OCI-LY3 (cell line): ENCODE measurements around the gene CMIP.

Experiments used
- H2AFZ ChIP-seq: fragments of 200-600, 300-600 bp; shearing (Covaris generic); 2 replicates; pipeline ENCODE4 v1.6.0; 2014; ENCODE audit warnings: antibody characterized with exemption, low read depth, low read length
- H3K27ac ChIP-seq: fragments of 200-600, 300-600 bp; sonication (generic); 2 replicates; pipeline ENCODE4 v1.5.1; 2014; ENCODE audit warnings: mild to moderate bottlenecking, low read length, moderate library complexity, mixed read lengths
- H3K27me3 ChIP-seq: fragments of 200-600, 300-600 bp; sonication (generic); 2 replicates; pipeline ENCODE4 v1.6.1; 2014; ENCODE audit warnings: low read depth, low read length, mixed read lengths
- H3K36me3 ChIP-seq: fragments of 200-600, 300-600 bp; sonication (generic); replicated peaks from 2 replicates; pipeline ENCODE3; 2014; ENCODE audit warnings: low read depth, low read length, mixed read lengths
- H3K4me1 ChIP-seq: fragments of 300-600, 200-600 bp; sonication (generic); 2 replicates; pipeline ENCODE4 v1.6.1; 2014; ENCODE audit warnings: low read length, mixed read lengths
- H3K4me2 ChIP-seq: fragments of 200-600, 300-600 bp; sonication (generic); 2 replicates; pipeline ENCODE4 v1.6.1; 2014; ENCODE audit warnings: low read length, mixed read lengths
- H3K4me3 ChIP-seq: fragments of 300-600, 200-600 bp; sonication (generic); 2 replicates; pipeline ENCODE4 v1.5.1; 2014; ENCODE audit warnings: antibody characterized with exemption, mild to moderate bottlenecking, low read length, moderate library complexity
- H3K79me2 ChIP-seq: fragments of 300-600, 200-600 bp; shearing (Covaris generic); 2 replicates; pipeline ENCODE4 v1.6.1; 2014; ENCODE audit warnings: mild to moderate bottlenecking, low read length, mixed read lengths
- H3K9ac ChIP-seq: fragments of 300-600, 200-600 bp; shearing (Covaris generic); 2 replicates; pipeline ENCODE4 v1.6.0; 2014; ENCODE audit warnings: mild to moderate bottlenecking, low read length, moderate library complexity
- H3K9me3 ChIP-seq: fragments of 200-600, 300-600 bp; shearing (Covaris generic); 2 replicates; pipeline ENCODE4 v1.6.1; 2014; ENCODE audit warnings: low read length, mixed read lengths; ENCODE audit not compliant: insufficient read depth
- H4K20me1 ChIP-seq: fragments of 200-600, 300-600 bp; sonication (generic); 2 replicates; pipeline ENCODE4 v1.6.1; 2016; ENCODE audit warnings: low read length, mixed read lengths; ENCODE audit not compliant: insufficient read depth
- EZH2phosphoT487 ChIP-seq: fragments of 200-600 bp; shearing (Covaris generic); IDR thresholded peaks from 2 replicates; pipeline ENCODE4 v1.6.1; 2018; ENCODE audit warnings: antibody characterized with exemption, mixed run types, low read depth
- TF ChIP-seq, protein P1 (sequence below): fragments of 200-600, 300-600 bp; sonication (generic); IDR thresholded peaks from 2 replicates; pipeline ENCODE4 v1.5.1; 2014; ENCODE audit warnings: antibody characterized with exemption, low read length, low read depth

Gene CMIP

DNA sequence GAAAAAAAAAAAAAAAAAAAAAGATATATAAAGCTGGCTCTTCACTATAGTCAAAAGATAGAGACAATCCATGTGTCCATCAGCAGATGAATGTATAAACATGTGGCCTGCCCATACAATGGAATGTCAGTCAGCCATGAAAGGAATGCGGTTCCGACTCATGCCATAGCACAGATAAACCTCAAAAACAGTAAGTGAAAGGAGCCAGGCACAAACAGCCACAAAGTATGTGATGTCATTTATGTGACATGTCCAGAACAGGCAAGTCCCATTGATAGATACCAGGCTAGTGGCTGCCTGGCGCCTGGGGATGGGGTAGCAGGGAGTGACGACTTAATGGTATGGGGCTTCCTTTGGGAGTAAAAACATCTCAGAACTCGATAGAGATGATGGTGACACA, 155.7 kb downstream of the CMIP start:
- H3K4me3 ChIP-seq = no peak overlapping the region
- no peak overlapping the region for H3K27ac ChIP-seq
- no peaks in the 10 kb centered on the region for H3K36me3 ChIP-seq
- H3K27me3 ChIP-seq = no peaks in the 10 kb centered on the region
- peaks cover 35% of the 10 kb centered on the region for H3K79me2 ChIP-seq
- H4K20me1 ChIP-seq = peaks cover 75% of the 10 kb centered on the region
- no peaks in the 10 kb centered on the region for H3K9me3 ChIP-seq
- no peak overlapping the region for H3K4me2 ChIP-seq
- TF ChIP-seq EZH2phosphoT487 = no peak
- no peak overlapping the region for H2AFZ ChIP-seq
- H3K4me1 ChIP-seq = no peaks in the 10 kb centered on the region
- no peak overlapping the region for H3K9ac ChIP-seq

DNA sequence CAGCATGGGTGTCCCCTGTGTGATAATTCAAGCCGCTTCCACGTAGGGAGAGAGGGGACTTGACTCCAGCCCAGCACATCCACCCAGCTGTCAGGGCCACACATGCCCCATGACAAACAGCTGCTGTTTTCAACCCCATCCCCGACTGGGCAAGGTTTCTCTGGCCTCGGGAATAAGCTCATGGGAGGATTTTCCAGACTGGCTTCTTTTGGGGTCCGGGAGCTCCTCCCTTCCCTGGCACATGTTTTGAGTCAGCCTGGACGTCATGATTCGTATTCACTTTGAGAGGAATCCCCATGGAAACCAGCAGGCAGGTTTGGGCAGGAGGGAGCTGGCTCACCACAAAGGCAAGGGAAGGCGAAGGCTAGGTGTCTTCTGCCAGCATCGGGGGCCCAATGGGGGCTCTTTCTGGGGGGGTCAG, 156.4 kb downstream of the CMIP start:
- H3K4me1 ChIP-seq = no peaks in the 10 kb centered on the region
- no peak overlapping the region for H2AFZ ChIP-seq
- TF ChIP-seq, protein P1, sequence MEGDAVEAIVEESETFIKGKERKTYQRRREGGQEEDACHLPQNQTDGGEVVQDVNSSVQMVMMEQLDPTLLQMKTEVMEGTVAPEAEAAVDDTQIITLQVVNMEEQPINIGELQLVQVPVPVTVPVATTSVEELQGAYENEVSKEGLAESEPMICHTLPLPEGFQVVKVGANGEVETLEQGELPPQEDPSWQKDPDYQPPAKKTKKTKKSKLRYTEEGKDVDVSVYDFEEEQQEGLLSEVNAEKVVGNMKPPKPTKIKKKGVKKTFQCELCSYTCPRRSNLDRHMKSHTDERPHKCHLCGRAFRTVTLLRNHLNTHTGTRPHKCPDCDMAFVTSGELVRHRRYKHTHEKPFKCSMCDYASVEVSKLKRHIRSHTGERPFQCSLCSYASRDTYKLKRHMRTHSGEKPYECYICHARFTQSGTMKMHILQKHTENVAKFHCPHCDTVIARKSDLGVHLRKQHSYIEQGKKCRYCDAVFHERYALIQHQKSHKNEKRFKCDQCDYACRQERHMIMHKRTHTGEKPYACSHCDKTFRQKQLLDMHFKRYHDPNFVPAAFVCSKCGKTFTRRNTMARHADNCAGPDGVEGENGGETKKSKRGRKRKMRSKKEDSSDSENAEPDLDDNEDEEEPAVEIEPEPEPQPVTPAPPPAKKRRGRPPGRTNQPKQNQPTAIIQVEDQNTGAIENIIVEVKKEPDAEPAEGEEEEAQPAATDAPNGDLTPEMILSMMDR = no peak
- no peak for TF ChIP-seq EZH2phosphoT487
- peaks cover 36% of the 10 kb centered on the region for H3K79me2 ChIP-seq
- H3K4me3 ChIP-seq = no peak overlapping the region
- no peak overlapping the region for H3K4me2 ChIP-seq
- H3K9me3 ChIP-seq = no peaks in the 10 kb centered on the region
- no peaks in the 10 kb centered on the region for H3K36me3 ChIP-seq
- H3K27me3 ChIP-seq = no peaks in the 10 kb centered on the region
- H3K9ac ChIP-seq = no peak overlapping the region
- H4K20me1 ChIP-seq = peaks cover 71% of the 10 kb centered on the region
- H3K27ac ChIP-seq = no peak overlapping the region

DNA sequence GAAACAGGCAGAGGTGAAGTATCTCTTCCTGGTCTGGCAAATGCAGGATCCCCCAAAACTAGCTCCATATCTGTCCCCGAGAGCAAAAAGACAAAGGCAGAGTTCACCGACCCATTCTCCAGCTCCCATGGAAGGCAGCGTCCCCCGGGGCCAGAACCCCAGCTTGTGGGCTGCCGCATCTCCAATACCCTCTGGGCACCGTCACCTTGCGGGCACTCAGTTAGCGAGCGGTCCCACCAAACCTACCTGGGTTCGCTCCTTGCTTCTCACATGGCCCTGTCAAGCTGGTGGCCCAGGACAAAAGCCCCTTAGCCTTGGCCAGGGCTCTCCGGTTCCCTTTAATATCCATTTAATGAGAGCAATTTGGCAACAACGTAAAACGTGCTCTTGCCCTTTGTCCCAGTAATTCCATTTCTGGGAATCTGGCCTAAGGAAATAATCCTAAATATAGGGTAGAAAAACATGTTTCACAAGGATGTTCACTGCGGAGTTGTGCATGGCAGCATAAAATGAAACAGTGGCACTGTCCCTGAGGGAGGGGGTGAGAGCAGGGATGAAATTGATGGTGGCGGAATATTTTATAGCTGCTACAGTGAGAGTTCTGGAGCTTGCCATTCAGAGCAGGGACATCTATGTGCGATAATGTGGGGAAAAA, 157.1 kb downstream of the CMIP start:
- Histone ChIP-seq H3K27me3 (no peaks in the 10 kb centered on the region), H3K36me3 (no peaks in the 10 kb centered on the region), H3K4me2 (no peak overlapping the region), H3K9me3 (no peaks in the 10 kb centered on the region), H3K27ac (no peak overlapping the region), H3K4me1 (no peaks in the 10 kb centered on the region), H3K79me2 (peaks cover 36% of the 10 kb centered on the region), H4K20me1 (peaks cover 74% of the 10 kb centered on the region), H3K4me3 (no peak overlapping the region), H2AFZ (no peak overlapping the region), H3K9ac (no peak overlapping the region)
- no peak for TF ChIP-seq EZH2phosphoT487
- TF ChIP-seq, protein P1 = no peak

DNA sequence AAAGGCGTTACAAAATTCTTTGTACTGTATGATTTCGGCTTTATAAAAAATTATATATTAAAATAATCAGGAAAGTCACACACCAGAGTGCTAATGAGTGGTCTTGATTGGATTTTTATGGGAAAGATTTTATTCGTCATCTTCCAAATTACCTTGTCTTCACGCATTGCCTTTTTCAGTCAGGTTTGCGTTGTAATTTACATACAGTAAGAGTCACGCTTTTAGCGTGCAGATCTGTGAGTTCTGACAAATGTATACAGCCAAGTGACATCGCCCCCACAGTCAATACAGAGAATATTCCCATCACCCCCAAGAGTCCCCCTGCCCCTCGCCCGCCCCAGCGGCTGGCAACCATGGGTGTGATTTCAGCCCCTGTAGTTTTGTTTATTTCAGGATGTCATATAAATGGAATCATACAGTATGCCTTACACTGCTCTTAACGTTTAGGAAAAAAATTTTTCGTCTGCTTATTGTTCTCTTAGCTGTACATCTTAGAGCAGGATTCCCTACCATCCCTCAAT, 157.7 kb downstream of the CMIP start:
- Histone ChIP-seq H3K27ac (no peak overlapping the region), H3K4me3 (no peak overlapping the region), H3K4me2 (no peak overlapping the region), H2AFZ (no peak overlapping the region), H3K4me1 (no peaks in the 10 kb centered on the region), H3K79me2 (peaks cover 30% of the 10 kb centered on the region), H3K9me3 (no peaks in the 10 kb centered on the region), H4K20me1 (peaks cover 73% of the 10 kb centered on the region), H3K36me3 (no peaks in the 10 kb centered on the region), H3K9ac (no peak overlapping the region), H3K27me3 (no peaks in the 10 kb centered on the region)
- TF ChIP-seq, protein P1 = no peak
- TF ChIP-seq EZH2phosphoT487 = no peak
